Fibroblast of lung (primary cell): Measurements from ENCODE around the gene REV1.
"Not testable (repeated sequence)": the region's sequence is repeated elsewhere in the genome, so short reads cannot be mapped to it uniquely, and the experiment has no call there.

Experiments
- EZH2 ChIP-seq: IDR thresholded peaks from 2 replicates; pipeline ENCODE4 v1.5.1; 2012; ENCODE audit warnings: low read length, control low read depth, mild to moderate bottlenecking; ENCODE audit errors: missing control alignments
- TF ChIP-seq, protein P1 (sequence below), 2 donors: IDR thresholded peaks in 1 of 2; conservative IDR thresholded peaks in 1 of 2; 1 replicate in 1 of 2; 2 replicates in 1 of 2; pipeline ENCODE4 v1.5.1; 2011 to 2012; ENCODE audit warnings: low read length in 2 of 2, control low read depth in 1 of 2, inconsistent platforms in 1 of 2, low read depth in 1 of 2, mild to moderate bottlenecking in 1 of 2

- TF ChIP-seq, protein P1, sequence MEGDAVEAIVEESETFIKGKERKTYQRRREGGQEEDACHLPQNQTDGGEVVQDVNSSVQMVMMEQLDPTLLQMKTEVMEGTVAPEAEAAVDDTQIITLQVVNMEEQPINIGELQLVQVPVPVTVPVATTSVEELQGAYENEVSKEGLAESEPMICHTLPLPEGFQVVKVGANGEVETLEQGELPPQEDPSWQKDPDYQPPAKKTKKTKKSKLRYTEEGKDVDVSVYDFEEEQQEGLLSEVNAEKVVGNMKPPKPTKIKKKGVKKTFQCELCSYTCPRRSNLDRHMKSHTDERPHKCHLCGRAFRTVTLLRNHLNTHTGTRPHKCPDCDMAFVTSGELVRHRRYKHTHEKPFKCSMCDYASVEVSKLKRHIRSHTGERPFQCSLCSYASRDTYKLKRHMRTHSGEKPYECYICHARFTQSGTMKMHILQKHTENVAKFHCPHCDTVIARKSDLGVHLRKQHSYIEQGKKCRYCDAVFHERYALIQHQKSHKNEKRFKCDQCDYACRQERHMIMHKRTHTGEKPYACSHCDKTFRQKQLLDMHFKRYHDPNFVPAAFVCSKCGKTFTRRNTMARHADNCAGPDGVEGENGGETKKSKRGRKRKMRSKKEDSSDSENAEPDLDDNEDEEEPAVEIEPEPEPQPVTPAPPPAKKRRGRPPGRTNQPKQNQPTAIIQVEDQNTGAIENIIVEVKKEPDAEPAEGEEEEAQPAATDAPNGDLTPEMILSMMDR (conservative IDR thresholded peaks at IDR 0.05 in 1 of 2, IDR thresholded peaks at IDR 0.05 in 1 of 2; ENCODE audit: low read depth in 1 of 2, low read length in 2 of 2), result not testable (repeated sequence)
- not testable (repeated sequence) for TF ChIP-seq EZH2
These were observed 121.0 kb downstream of the REV1 start for GRCh38 chr2:99368854-99369253.
